Left lung (tissue), 10 donors: Measurements from ENCODE around the gene PACC1. TPM values are rescaled to one million over a fixed set of nuclear protein-coding genes. Genes with fewer than 3 reads are reported as not detected.

Experiments used
- ATAC-seq: fragments of 200-7000 bp; cut with Tn5 transposase; one replicate; pipeline ENCODE4 v1.9.1; 2020; ENCODE audit warnings: moderate library complexity
- DNase-seq, 4 donors: peaks; one replicate each; pipeline ENCODE4 v3.0.0-alpha.2; 2013 to 2020
- H3K27ac ChIP-seq, 2 donors: fragments of 200-600 bp; sonication (generic) in 1 of 2; one replicate each; pipeline versions ENCODE4 v1.5.0 to v1.8.0; 2020 to 2021
- H3K27me3 ChIP-seq, 2 donors: fragments of 200-600 bp; sonication (generic) in 1 of 2; one replicate each; pipeline versions ENCODE4 v1.5.0 to v1.8.0; 2020 to 2021
- H3K36me3 ChIP-seq, 2 donors: fragments of 200-600 bp; sonication (generic) in 1 of 2; one replicate each; pipeline versions ENCODE4 v1.5.0 to v1.8.0; 2020 to 2021
- H3K4me1 ChIP-seq, 2 donors: fragments of 200-600 bp; one replicate each; pipeline ENCODE4 v1.8.0; 2021
- H3K4me3 ChIP-seq, 2 donors: fragments of 200-600 bp; sonication (generic) in 1 of 2; one replicate each; pipeline versions ENCODE4 v1.5.0 to v1.8.0; 2020 to 2021; ENCODE audit warnings: mild to moderate bottlenecking in 1 of 2
- H3K9me3 ChIP-seq, 2 donors: fragments of 200-600 bp; sonication (generic) in 1 of 2; one replicate each; pipeline versions ENCODE4 v1.5.0 to v1.8.0; 2020 to 2021
- CTCF ChIP-seq, 2 donors: fragments of 200-600 bp; sonication (generic) in 1 of 2; IDR thresholded peaks; one replicate each; pipeline versions ENCODE4 v1.5.0 to v1.8.0; 2021; ENCODE audit warnings: antibody characterized with exemption in 2 of 2
- intact Hi-C, 2 donors: fragments of 100-400 bp; cut with DNase I; formaldehyde crosslinking; loops; one replicate each; pipeline versions ENCODE4 v1.11.2 to v1.14.2; 2022
- polyA plus RNA-seq, 6 donors: library from polyadenylated mRNA; unstranded; fragments of 120-200 nt; gene quantifications; one replicate each; pipeline ENCODE4 v1.2.1, GENCODE V29; 2013; ENCODE audit not compliant: insufficient read length in 6 of 6
- total RNA-seq, 2 donors: library from RNA; stranded (reverse); fragmentation: NEBNext Ultra II Directional; extraction: Animal tissue kit (Norgen Biotek cat#: 25700); gene quantifications; one replicate each; pipeline ENCODE4 v1.2.1, GENCODE V29; 2021
- donor health status: DM: no; HTN: yes; CAD: no.
- donor health status: DM: no; HTN: no; CAD: no.

PACC1 gene
- total and polyA plus RNA-seq, 8 donors, result 7.2 to 11.6 (median 7.6) TPM

- TF ChIP-seq CTCF (IDR thresholded peaks at IDR 0.05), result no peak
- DNase-seq (no peak), ATAC-seq (no peak)
- Histone ChIP-seq H3K9me3 (no peaks in the 10 kb centered on the region), H3K36me3 (no peaks in the 10 kb centered on the region), H3K27me3 (no peaks in the 10 kb centered on the region), H3K4me1 (peaks cover 10 to 38% of the 10 kb centered on the region in 2 donors), H3K4me3 (no peak overlapping the region), H3K27ac (no peak overlapping the region)
- intact Hi-C loops, result no loop called here
These were observed 96.8 kb downstream of the PACC1 start for GRCh38 chr1:212317916-212318315.

- ATAC-seq (peak; percentile 87), DNase-seq (no peak)
- TF ChIP-seq CTCF (IDR thresholded peaks at IDR 0.05), result no peak
- Histone ChIP-seq H3K36me3 (no peaks in the 10 kb centered on the region), H3K27ac (no peak overlapping the region), H3K9me3 (no peaks in the 10 kb centered on the region), H3K4me3 (no peak overlapping the region), H3K4me1 (peaks cover 10 to 41% of the 10 kb centered on the region in 2 donors), H3K27me3 (no peaks in the 10 kb centered on the region)
- intact Hi-C loops, result no loop called here
These were observed 98.8 kb downstream of the PACC1 start for GRCh38 chr1:212315907-212316306.

- no peaks in the 10 kb centered on the region for H3K9me3 ChIP-seq
- no peak for ATAC-seq
- H3K36me3 ChIP-seq, result no peaks in the 10 kb centered on the region
- TF ChIP-seq CTCF (IDR thresholded peaks at IDR 0.05), result no peak
- H3K27ac ChIP-seq, result no peak overlapping the region
- intact Hi-C loops, result no loop called here
- DNase-seq, result no peak
- peaks cover 10 to 48% of the 10 kb centered on the region in 2 donors for H3K4me1 ChIP-seq
- H3K4me3 ChIP-seq, result no peak overlapping the region
- no peaks in the 10 kb centered on the region for H3K27me3 ChIP-seq
These were observed 99.5 kb downstream of the PACC1 start for GRCh38 chr1:212315184-212315583.

Other genes starting within 250 kb of the PACC1 start
- gene PPP2R5A, start 129.5 kb downstream of the PACC1 start, total RNA-seq, result 10 to 100 TPM; 61.1 to 71.9 TPM
- gene PPP2R5A, start 129.5 kb downstream of the PACC1 start, polyA plus RNA-seq, result 100 to 1,000 TPM in 5 of 6 donors, 10 to 100 TPM in 1; 93.1 to 127 (median 116) TPM
- gene NENF, start 18.0 kb upstream of the PACC1 start, total RNA-seq, result 10 to 100 TPM; 45.2 to 47.4 TPM
- 10 to 100 TPM; 43.2 to 54.4 (median 48.2) TPM for gene NENF, start 18.0 kb upstream of the PACC1 start, polyA plus RNA-seq
- 10 to 100 TPM; 14.0 to 57.7 TPM for gene ATF3, start 193.9 kb upstream of the PACC1 start, total RNA-seq
- 10 to 100 TPM in 5 of 6 donors, 1 to 10 TPM in 1; 5.6 to 81.8 (median 25.1) TPM for gene ATF3, start 193.9 kb upstream of the PACC1 start, polyA plus RNA-seq